HG02981 (cell line): ENCODE results near the gene BCAS3.
"Not testable (repeated sequence)": the region's sequence is repeated elsewhere in the genome, so short reads cannot be mapped to it uniquely, and the experiment has no call there.

ENCODE experiments used
- ATAC-seq: cut with Tn5 transposase; IDR thresholded peaks from one replicate; pipeline ENCODE4 v1.9.1; 2021; ENCODE audit warnings: mild to moderate bottlenecking, moderate library complexity; ENCODE audit not compliant: unreplicated experiment

BCAS3 gene

DNA sequence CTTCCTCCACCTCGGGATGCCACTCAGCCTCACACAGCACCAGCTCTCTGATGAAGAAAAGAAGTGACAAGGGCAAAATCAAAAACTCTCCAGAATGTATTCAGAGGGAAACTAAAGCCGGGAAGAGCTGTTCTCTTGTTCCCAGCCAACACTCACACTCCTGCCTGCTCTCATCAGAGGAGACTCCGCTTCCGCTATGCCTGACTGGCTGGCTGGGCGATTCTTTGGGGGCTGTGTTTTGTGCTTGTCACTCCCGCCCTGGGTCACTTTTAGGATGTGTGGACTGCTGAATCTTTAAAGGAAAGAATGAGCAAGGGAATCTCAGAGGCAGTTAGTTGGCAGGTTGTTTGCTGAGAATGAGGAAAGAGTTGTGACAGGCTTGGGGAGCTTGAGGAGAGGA is 667.4 kb downstream of the BCAS3 start:
- ATAC-seq, result no peak

DNA sequence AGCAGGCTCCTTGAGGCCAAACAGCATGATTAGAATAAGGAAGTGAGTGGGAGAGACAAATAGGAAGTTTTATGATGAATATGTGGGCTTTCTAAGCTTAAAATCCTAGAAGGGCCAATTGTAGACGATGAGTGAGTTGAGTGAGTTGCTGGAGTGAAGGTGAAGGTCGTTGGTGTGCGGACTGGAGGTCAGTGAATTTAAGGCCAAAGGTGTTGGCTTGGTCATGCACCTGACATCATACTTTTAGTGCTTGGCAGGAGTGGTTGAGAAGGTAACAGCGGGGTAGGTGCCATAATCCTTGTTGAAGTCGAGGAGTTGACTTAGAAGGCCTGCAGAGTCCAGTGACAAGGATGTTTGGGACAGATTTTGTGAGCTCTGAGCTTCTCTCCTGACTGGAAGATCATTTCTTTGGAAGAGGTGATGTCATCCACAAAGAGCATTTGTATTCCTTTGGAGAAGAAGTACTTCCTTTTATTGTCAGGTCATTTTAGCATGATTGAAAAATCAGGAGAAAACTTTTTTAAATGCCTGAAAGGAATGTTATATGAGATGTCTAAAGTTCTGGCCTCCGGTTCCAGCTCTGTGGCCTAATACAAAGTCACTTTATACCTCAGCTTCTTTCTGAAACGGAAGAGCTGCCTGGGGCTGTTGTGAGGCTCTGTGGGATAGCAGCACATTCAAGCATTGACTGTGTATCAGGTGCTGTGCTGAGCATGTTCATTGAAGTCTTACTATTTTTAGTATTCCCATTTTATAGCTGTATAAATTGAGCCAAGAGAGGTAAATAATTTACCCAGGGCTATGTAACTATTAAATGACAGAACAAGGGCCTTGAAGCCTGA is 668.4 kb downstream of the BCAS3 start:
- ATAC-seq, result no peak

- ATAC-seq, result no peak
Measured at GRCh38 chr17:61349350-61349749, 671.7 kb downstream of the BCAS3 start.

DNA sequence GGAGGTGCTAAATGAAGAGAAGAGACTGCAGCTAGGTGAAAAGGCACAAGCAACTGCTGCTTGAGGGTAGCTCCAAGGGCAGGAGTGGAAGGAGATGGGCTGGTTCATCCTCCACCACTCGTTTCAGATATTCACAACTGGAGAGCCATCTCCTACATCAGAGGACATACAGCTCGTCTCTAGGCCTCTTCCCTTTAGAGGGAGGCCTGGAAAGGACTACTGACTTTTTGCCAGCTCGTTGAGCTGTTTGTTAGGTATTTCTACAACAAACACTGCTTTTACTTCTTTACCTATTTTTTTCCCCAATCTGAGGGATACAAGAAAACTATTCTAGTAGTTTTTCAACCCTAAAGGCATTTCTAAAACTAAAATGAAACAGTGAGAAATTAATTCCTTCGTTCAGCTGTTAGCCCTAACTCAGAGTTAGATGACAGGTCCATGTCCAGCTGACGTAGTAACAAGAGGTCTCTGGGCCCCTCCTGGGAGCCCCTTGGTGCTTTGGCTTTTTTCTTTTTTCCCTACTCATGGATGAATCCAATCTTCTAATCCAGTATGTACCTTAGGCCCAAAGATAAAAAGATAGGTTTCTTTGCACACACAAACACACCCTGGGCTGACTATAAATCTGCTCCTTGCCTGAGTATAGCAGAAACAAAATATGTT is 674.2 kb downstream of the BCAS3 start:
- ATAC-seq, result no peak

- no peak for ATAC-seq
Measured at GRCh38 chr17:61352408-61352770, 674.7 kb downstream of the BCAS3 start.

GRCh38 chr17:61352781-61353491 is 675.3 kb downstream of the BCAS3 start:
- no peak for ATAC-seq

- ATAC-seq, result no peak
Measured at GRCh38 chr17:61353615-61354014, 676.0 kb downstream of the BCAS3 start.

- ATAC-seq, result no peak
Measured at GRCh38 chr17:61354895-61355874, 677.5 kb downstream of the BCAS3 start.

DNA sequence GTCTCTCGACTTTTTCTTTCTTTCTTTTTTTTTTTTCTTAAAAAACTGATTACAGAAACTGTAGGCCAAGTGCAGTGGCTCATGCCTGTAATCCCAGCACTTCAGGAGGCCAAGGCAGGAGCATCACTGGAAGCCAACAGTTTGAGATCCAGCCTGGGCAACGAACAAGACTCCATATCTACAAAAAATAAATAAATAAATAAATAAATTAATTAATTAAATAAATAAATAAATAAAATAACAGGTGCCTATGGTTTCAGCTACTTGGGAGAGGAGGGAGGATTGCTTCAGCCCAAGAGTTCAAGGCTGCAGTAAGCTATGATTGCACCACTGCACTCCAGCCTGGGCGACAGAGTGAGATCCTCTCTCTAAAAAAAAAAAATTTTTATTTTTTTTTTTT is 679.4 kb downstream of the BCAS3 start:
- ATAC-seq, result not testable (repeated sequence)

DNA sequence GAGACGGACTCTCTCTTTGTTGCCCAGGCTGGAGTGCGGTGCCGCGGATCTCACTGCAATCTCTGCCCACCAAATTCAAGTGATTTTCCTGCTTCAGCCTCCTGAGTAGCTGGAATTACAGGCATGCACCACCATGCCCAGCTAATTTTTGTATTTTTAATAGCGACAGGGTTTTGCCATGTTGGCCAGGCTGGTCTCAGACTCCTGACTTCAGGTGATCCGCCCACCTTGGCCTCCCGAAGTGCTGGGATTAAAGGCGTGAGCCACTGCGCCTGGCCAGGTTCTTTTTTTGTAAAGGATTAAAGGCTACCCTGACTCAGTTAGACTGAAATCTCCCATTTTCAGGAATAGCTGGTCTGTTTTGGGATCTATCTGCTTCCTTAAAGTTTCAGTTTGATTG is 681.9 kb downstream of the BCAS3 start:
- ATAC-seq, result not testable (repeated sequence)

DNA sequence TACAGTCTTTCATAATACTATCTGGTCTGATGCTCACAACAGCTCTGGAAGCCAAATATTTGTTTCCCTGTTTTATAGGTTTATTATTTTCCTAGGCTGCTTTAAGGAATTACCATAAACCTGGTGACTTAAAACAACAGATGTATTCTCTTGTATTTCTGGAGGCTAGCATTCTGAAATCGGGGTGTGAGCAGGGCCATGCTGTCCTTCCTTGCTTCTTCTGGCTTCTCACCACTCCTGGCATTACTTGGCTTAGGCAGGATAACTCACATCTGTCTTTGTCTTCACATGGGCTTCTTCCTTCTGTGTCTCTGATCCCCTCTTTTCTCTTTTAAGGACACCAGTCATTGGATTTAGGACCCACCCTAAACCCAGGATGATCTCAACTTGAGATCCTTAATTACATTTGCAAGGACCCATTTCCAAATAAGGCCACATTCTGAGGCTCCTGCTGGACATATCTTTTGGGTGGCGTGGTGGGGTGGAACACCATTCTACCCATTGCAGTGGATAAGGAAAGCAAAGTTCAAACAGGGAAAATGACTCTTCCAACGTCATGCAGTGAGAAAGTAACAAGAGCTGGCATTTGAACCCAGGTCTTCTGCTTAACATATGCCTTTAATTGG is 682.8 kb downstream of the BCAS3 start:
- no peak for ATAC-seq

GRCh38 chr17:61361084-61361483 is 683.4 kb downstream of the BCAS3 start:
- ATAC-seq, result no peak

- no peak for ATAC-seq
Measured at GRCh38 chr17:61362396-61362795, 684.7 kb downstream of the BCAS3 start.

DNA sequence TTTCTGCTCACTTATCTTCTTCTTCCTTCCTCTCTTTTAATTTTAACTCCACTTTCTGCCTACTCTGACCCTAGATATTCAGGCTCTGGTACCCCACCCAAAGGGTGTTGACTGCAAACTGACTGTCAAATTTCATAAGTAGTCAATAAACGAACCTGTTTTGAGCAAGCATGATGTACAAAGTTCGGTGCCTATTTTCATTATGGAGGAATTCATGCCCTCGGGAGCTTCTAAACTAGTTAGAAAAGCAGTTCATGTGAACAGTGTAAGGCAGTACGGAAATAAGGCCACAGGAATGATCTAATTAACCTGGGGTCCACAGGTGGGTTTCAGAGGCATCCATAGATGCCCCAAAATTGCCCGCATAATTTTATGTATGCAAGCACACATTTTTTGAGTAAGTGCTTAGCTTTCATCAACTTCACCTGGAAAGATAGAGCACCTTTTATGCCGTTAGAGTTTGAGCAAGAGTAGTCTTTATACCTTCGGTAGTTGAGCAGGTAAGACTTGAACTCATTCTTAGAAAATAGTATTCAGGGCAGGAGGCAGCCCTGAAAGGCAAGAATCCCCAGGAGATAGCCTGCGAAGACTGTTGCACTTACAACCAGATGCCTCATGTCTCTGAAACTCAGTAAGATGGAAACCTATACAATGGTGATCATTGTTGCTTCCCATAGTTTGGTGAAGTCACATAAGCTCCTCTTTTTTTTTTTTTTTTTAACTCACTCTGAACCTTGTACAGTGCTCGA is 685.4 kb downstream of the BCAS3 start:
- no peak for ATAC-seq

- ATAC-seq, result no peak
Measured at GRCh38 chr17:61363601-61364462, 686.2 kb downstream of the BCAS3 start.

DNA sequence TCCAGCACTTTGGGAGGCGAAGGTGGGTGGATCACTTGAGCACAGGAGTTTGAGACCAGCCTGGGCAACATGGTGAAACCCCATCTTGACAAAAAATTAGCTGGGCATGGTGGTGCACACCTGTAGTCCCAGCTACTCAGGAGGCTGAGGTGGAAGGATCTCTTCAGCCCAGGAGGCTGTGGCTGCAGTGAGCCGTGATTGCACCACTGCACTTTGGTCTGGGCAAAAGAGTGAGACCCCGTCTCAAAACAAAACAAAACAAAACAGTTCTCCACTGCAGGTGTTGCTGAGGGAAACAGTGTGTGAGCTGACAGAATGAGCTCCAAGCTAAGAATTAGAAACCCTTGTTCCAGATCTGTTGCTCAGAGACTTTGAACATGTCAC is 686.8 kb downstream of the BCAS3 start:
- no peak for ATAC-seq

- ATAC-seq, result no peak
Measured at GRCh38 chr17:61366076-61366714, 688.5 kb downstream of the BCAS3 start.
